Islet of Langerhans (tissue), 1 donor: ENCODE results near the gene TNS1.

Source experiments
- FAIRE-seq: peaks from one replicate; lab custom pipeline; 2011; peaks lifted over from hg19 to GRCh38; lab: Jason Lieb, UNC

The TNS1 gene

DNA sequence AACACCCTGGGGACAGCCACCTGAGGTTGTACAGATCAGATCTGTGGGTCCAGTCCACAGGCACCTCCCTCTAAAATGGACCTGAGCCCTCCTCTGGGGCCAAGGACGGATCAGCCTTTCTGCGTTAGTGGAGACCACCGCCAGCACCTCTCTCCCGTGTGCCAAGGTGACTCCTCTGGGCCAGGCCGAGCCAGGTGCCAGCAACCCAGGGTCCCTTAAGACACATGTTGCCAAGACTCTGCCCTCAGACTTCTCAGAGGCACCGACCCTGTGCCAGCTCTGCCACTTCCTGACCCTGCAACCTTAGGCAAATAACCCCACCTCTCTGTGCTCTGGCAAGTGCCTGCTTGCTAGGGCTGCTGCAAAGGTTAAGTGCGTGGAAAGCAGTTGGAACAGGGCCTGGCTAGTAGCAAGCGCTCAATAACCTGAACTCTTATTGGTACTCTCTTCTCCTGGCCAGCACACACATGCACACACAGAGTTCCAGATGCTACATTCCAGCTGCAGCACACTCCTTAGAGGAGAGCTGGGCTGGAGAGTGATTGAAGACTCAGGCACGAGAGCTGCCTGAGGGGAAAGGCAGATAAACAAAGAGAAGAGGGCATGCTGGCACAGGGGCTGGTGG, 105.6 kb downstream of the TNS1 start:
- FAIRE-seq = no peak

DNA sequence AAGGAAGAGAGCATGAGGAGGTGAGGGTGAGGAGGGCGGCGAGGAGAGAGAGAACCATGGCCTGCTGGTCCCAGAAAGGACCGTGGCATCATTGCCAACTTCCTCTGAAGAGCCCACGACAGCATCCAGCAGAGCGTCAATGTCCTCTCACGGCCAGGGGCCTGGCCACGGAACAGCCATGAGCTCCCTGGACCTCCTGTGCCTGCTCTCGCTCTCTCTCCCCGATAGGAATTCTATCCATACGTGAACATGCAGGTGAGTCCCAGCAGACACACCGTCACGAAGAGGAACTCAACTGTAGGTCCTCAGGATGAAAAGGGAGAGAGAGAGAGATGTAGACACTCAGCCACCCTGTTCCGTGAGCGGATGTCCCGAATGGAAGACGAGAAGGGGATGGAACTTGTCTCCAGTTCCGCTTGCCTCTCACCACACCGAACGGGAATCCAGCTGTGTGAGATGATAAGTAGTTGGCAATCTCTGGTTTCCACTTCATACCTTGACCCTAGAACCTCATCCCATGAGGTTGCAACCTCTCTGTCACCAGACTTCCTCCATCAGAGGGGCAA, 107.6 kb downstream of the TNS1 start:
- FAIRE-seq = no peak

DNA sequence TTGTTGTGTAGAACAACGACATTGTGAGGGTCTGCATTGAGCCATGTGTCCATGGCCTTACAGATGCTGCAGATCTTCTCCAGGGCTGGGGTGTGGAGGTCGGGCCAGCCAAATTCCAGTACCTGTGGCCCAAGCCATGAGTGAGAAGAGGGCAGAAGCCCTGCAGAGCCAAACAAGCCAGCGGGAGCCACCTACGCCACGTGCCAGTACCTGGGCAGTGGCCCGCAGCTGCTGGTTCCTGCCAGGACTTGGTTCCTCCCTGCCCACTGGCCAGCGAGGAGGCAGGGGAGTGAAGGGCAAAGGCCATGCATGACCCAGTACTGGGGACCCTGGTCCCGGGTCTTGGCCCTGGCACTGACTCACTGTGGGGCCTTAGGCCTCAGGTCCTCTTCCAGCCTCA, 109.4 kb downstream of the TNS1 start:
- FAIRE-seq = no peak

DNA sequence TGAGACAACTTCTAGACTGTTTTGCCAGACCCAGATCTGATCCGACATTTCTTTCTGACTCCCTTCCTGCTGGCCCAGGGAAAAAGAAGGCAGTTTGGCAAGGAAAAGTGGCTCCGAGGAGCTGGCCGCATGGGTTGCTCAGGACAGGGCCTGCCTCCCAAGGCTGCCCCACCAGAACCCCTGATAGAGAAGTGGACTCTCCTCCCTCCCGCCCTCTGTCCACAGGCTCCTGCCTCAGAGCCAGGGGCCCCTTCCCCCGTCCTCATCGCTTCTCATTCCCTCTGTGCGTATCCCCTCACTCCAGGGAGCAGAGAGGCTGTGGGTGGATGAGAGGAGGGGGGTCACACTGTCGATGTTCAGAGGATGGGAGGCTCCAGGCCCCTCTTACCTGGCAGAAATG, 110.2 kb downstream of the TNS1 start:
- no peak for FAIRE-seq

DNA sequence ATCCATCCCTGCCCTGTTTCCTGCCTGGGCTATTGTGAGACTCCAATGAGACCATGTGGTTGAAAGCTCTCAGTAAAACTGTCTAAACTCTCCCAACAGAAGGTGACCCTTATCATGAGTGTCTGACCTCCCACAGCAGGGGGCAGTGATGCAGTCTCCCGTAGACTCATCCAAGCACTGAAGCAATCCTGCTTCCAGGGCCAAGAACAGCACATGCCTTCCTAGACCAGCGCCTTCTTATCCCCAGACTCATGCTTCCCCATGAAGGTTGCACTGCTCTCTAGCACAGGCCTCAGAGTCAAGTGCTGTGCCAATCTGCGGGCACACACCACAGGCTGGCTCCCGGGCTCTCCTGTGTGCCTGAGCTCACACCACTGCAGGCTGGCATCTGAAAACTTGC, 112.3 kb downstream of the TNS1 start:
- FAIRE-seq = no peak

DNA sequence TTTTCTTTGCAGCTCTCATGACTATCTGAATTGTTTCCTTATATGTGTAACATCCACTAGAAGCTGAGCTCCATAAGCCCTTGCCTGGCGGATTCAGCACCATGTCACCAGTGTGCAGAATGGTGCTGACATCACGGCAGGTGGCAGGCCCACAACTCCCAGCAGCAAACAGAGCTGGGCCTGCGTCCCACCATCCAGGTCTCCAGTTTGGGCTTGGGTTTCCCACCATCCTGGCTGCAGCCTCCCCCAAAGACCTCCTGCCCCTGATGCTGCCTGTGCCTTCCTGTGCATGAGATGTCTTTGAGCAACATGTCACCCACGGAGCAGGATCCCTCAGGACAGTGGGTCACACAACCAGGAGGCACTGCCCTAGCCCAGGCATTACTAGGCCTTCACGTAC, 113.1 kb downstream of the TNS1 start:
- FAIRE-seq = no peak

DNA sequence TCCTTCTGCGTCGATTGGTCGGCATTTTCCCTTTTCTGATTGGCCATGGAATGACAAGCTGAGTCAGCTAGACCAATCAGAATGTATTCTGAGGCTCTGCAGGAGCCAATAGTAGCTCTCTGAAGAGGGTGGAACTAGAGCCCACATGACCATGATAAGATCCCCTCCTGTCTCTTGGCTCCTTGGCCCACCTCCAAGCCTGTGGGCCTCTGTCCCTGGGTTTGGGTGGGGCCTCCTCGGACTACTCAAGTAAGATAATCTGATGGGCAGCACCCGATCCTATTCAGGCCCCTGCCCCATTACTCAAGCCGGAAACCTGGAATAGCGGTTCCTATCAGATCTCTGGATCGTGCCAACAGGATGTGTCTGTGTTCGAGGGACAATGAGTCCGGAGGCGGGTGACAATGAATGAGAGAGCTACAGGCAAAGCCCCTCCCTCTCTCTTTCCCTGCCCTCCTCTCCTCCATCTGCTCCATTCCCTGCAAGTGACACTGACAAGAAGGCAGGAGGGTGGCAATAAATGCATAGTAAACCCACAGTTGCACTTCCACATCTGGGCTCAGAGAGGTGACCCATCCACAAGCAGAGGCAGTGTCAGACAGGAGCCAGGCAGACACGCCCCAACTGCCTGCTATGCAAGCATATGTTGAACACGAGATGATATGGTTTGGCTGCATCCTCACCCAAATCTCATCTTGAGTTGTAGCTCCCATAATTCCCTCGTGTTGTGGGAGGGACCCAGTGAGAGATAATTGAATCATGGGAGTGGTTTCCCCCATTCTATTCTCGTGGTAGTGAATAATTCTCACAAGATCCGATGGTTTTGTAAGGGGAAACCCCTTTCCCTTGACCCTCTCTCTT, 114.7 kb downstream of the TNS1 start:
- no peak for FAIRE-seq

DNA sequence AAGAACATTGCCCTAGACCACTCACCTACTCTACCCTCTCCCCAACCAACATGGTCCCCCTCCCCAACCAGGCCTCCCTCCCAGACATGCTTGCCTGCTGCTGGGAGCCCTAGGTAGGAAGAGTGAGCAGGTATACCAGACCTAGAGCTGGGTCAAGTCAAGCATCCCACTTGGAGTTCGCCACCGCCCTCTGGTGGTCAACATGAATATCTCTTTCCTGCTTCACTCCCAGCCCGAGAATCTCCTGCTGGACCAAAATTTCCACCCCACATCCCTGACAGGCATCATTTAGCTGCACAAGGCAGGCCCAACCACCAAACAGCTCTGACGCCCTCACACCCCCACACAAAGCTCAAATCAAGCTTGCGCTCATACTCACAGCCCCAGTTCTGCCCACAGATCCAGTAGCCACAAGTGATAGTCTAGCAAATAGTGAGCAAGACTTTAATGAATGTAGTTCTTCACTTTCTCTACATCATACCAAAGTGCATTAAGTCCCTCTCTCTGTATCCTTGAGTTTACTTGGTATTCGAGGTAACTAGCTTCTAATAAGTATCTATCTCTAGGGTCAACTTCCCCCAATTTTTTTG, 116.0 kb downstream of the TNS1 start:
- FAIRE-seq = no peak

DNA sequence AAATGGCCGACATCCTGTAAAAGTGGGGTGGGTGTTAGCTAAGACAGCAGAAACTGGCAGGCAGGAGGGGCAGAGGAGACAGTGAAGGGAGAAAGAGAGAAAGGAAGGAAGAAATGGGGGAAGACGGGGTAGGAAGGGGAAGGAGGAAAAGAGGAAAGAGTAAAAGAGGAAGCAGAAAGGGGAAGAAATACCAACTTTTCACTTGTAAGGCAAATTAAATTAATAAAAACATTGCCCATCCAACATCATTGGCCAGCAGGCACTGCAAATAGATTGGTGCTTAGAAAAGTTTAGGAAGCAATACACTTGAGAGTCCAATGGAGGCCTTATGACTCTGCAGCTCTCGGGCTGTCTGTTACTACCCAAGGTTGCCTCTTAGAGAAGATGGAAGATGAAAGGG, 116.7 kb downstream of the TNS1 start:
- FAIRE-seq = no peak

DNA sequence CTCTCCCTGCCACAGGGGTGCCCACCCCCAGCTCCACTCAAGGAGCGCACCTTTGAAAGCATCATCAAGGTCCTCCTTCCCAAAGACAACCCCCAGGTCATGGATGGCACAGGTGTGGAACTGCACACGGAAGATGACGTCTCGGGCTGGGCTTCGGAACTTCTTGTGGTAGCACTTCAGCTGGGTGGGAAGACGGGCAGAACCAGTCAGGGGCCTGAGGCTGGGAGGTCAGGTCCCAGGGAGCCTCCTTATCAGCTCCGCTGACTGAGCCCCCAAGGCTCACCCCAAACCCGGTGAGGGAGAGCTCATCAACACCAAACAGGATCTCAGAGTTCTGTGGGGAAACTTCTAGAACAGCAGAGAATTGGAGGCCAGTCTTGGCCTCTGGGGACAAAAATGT, 117.8 kb downstream of the TNS1 start:
- no peak for FAIRE-seq

DNA sequence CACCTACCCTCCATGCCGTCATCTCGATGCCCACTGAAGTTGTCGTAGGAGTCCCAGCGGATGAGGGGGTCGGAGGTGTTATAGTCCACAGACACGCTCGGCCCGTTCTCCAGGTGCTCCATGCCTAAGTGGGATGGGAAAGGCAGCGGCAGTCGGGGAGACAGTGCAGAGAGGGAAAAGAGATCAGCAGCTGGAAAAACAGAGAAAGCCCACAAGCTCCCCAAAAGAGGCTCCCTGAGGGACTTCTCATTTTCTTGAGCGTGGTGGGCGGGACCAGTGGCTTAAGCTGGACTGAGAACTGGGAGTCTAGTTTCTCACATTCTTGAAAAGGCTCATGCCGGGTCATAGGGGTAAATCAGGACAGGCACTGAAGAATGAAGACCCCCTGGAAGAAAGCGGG, 121.9 kb downstream of the TNS1 start:
- no peak for FAIRE-seq

DNA sequence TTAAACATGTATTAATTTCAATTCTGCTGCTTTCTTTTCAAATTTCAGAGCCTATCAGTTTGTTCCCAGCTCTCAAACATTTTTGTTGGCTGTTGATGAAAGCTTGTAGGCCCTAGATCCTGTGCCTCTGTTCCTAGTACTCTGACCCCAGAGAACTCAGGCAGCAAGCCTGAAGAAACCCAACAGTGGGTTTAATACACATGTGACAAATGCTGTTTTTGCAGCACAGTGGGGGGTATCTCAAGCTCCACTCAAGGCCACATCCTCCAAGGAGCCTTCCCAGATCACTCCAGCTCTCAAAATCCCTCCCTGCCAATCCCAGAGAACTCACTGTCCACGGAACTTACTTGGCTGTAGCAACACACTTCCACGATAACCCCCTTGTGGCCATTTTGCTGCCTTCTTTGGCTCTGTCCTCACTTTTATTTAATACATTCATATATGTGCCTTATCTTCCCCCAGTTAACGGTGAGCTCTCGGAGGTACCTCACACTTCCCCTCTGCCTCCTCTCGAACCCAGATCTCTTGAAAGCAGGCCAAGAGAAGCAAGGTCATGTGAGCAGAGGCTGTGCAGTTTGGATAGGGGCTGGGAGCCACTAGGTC, 122.4 kb downstream of the TNS1 start:
- FAIRE-seq = no peak

DNA sequence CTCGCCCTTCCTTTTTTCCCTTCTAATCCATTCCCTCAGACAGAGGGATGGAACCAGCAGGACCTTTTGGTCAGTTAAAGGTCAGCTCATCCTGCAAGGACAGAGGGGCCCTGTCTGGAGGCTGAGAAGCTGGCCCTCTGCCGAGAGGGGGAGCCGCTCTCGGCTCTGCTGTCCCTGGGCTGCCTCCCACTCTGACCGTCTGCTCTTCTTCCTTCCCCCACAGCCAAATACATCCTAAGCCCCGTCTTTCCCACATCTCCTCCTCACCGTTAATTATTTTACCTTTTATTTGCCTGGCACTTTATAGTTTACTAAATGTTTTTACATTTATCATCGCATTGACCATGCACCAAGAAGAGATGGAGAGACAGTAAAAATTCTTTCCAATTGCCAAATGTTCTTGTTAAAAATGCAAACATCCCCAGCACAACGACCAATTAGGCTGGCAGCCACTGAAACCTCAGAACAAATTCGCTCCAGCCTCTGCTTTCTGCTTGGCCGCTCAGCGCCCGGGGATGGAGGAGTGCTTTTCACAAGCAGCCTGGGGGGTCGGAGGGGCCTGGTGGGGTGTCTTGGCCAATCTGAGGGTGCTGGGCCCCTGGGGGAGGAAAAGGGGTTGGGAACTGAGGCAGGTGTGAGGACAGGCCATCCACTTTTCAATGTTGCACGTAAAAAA, 123.7 kb downstream of the TNS1 start:
- no peak for FAIRE-seq

DNA sequence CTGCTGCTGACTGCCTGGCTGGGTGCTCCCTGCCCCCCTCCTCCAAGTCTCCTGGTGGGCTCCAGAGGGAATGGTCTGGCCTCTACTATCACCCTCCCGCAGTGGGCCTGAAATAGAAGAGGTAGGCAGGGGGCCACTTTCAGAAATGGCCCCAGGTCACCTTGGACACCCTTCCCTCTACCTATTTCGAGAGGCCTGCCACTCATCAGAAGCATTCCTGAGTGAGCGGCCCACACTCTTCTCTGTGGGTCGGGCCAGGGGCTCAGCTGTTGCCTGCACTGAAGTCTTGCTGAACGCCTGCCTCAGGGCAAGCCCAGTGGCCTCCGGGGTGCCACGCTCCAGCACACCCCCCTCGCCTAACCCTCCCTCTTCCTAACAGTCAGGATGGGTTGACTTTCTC, 124.9 kb downstream of the TNS1 start:
- no peak for FAIRE-seq

DNA sequence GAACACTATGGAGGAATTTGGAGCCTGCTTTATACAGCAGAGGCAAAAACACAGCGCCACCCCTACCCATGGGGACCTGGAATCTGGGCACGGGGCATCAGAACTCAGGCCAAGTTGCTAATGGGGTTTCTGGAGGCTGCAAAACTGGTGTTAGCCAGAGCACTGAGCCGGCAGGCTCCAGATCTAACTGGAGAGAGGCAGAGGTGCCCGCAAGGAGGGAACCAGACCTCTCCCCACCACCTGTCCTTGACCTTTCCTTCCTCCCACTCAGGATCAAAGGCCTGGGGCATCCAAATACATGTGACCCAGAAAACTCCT, 126.6 kb downstream of the TNS1 start:
- FAIRE-seq = no peak

DNA sequence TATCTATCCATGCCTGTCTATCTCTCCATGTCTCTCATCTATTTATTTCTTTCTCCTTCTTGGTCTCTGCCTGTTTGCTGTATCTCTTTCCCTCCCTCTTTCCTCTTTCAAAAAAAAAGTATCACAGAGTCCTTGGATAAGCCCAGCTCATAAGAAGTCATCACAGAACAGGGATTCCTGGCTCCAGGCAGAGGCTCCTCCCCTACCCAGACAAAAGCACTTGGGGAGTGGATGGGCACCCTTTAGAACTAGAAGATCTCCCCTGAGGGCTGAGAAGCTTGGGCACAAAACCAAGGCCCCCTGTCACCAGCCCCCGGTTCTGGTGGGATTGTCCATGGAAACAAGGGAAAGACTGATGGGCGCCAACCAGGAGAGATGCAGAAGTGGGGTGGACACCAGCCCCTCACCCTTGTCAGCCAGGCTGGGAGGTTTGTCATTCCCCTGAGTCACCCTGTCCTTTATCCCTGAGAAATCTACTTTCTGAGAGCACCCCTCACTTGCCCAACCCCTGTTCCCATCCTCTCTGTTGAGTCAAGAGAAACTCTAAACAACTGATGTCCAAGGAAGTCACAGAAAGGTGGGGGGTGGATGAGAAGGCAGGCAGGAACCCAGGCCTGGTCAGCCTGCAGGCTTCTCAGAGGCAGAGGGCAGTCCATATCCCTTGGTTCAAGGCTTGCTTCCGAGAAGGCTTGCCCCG, 127.1 kb downstream of the TNS1 start:
- no peak for FAIRE-seq

DNA sequence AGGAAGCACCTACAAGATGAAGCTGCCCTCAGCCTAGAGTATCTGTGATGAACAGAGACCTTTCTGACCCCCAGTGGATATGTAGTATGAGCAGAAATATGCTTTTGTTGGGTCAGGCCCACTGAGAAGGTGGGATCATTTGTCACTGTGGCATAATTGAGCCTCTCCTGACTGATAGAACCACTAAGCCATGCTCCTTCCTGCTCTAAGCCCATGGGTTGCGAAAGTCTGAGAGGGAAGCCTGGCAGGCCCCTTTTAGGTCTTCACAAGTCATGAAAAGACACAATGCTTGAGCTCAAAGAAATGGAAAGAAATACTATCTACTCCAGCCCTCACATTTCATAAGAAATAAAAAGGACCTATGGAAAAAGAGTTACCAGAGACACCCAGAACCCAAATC, 127.7 kb downstream of the TNS1 start:
- FAIRE-seq = no peak

DNA sequence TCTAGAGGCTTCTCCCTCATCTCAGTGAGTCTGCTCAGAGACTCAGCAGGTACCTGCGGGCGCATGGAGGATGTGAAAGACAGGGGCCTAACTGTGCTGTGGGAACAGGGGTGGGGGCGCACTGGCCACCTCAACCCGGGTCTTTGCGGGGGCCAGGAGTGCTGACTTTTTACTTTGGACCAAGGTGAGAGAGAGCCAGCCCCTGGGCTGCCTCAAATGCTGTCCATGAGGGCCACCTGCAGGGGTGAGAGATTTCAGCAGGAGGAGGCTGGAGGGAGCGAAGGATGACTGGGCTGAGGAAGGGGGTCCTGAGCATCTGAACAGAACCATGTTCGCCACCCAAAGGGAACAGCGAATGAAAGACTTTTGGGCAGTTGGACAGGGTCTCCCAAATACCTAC, 129.4 kb downstream of the TNS1 start:
- FAIRE-seq = no peak

DNA sequence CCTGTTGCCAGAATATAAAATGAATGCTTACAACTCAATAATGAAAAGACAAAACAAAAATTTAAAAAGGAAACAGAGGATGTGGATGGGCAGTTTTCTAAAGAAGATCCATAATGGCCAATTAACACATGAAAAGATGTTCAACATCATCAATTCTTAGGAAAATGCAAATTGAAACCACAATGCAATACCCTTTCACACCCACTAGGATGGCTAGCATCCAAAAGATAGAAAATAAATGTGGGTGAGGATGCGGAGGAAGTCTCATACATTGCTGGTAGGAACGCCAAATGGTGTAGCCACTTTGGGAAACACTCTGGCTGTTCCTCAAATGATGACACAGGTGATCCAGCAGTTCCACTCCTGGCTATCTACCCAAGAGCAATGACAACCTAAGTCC, 130.5 kb downstream of the TNS1 start:
- FAIRE-seq = no peak

DNA sequence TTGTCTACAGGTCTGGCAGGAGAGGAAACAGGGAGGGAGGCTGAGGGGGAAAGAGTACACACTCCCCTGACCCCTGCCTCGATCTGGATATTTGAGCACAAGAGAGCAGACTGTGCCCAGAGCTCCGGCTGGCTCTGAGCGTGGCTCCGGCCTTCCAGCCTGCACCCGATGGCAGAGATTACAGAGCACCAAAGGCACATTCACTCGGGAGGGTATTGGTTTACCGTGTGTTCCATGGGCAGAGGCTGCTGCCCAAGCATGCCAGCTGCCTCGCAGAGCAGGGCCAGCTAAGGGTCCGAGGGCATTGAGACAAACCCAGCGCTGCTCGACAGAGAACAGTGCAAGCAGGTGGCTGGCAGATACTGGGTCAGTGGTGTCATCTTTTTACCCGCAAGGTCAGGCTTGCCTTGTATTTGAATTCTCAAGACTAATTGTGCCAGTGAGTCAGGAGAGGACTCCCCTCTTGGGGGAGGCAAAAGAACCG, 132.2 kb downstream of the TNS1 start:
- FAIRE-seq = no peak

DNA sequence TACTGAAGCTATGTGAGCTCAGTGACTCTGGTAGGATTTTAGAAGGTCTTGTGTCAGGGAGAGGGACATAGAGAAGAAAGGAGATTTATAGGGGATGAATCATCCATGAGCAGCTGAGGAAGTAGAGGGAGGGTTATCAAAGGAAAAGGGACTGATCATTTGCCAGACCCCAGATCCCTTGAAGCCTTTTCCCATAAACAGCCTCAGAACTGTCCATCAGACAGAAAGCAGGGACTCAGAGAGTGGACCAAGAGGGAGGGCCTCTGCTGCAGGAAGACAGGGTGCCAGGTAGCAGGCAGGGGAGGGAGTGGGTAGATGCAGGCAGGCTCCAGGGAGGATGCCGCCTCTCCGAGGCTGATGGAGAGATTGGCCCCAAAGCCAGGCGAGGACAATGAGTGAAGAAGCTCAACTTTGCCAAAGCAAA, 133.9 kb downstream of the TNS1 start:
- no peak for FAIRE-seq
